Astrocyte of the cerebellum (primary cell): ENCODE data around the gene MEPE.

ENCODE experiments used
- DNase-seq: peaks from one replicate; pipeline ENCODE4 v3.0.0-alpha.2; 2011; ENCODE audit warnings: low read depth
- H3K4me3 ChIP-seq: 2 replicates; pipeline ENCODE4 v1.5.1; 2011; ENCODE audit warnings: mild to moderate bottlenecking, low read depth, low read length, moderate library complexity
- CTCF ChIP-seq: IDR thresholded peaks from 2 replicates; pipeline ENCODE4 v1.5.1; 2012; ENCODE audit warnings: low read length, low read depth, moderate library complexity, mild to moderate bottlenecking; ENCODE audit errors: missing control alignments
- in situ Hi-C: cut with HindIII; loops from 2 replicates; pipeline ENCODE4 v1.10.0; 2017; ENCODE audit warnings: low sequenced_read_pairs

Gene MEPE

GRCh38 chr4:87865960-87866598, 33.3 kb downstream of the MEPE start:
- in situ Hi-C loops = loop anchor here (25.0 kb wide), 1 partner anchor 96 kb away; no protein-coding TSS in a partner anchor
- H3K4me3 ChIP-seq = no peak overlapping the region
- TF ChIP-seq CTCF = no peak
- DNase-seq = no peak

GRCh38 chr4:87868522-87868921, 35.8 kb downstream of the MEPE start:
- in situ Hi-C loops = loop anchor here (25.0 kb wide), 1 partner anchor 94 kb away; no protein-coding TSS in a partner anchor
- no peak overlapping the region for H3K4me3 ChIP-seq
- TF ChIP-seq CTCF = no peak
- DNase-seq = no peak

GRCh38 chr4:87872028-87872427, 39.3 kb downstream of the MEPE start:
- DNase-seq = no peak
- in situ Hi-C loops = loop anchor here (25.0 kb wide), 1 partner anchor 90 kb away; no protein-coding TSS in a partner anchor
- no peak overlapping the region for H3K4me3 ChIP-seq
- no peak for TF ChIP-seq CTCF

- DNase-seq = no peak
- in situ Hi-C loops = no loop called here
- H3K4me3 ChIP-seq = no peak overlapping the region
- no peak for TF ChIP-seq CTCF
Measured at GRCh38 chr4:87875191-87875590, 42.4 kb downstream of the MEPE start.

GRCh38 chr4:87880106-87880505, 47.3 kb downstream of the MEPE start:
- H3K4me3 ChIP-seq = no peak overlapping the region
- no peak for DNase-seq
- in situ Hi-C loops = no loop called here
- no peak for TF ChIP-seq CTCF

GRCh38 chr4:87881115-87881514, 48.3 kb downstream of the MEPE start:
- no peak for DNase-seq
- in situ Hi-C loops = no loop called here
- no peak for TF ChIP-seq CTCF
- no peak overlapping the region for H3K4me3 ChIP-seq
